Breast epithelium (tissue), 3 donors: ENCODE measurements around the gene ST8SIA5.

Source experiments
- CTCF ChIP-seq, 3 donors: fragments of 450-650 bp; IDR thresholded peaks; one replicate each; pipeline ENCODE4 v1.5.1; 2016 to 2017; ENCODE audit warnings: antibody characterized with exemption in 3 of 3, mild to moderate bottlenecking in 3 of 3, moderate library complexity in 3 of 3
- POLR2A ChIP-seq: fragments of 450-650 bp; IDR thresholded peaks from one replicate; pipeline ENCODE4 v1.6.1; 2016; ENCODE audit warnings: antibody characterized with exemption, mild to moderate bottlenecking, moderate library complexity

- TF ChIP-seq CTCF (IDR thresholded peaks at IDR 0.05), result no peak
- TF ChIP-seq POLR2A, result no peak
Observed at GRCh38 chr18:46736736-46737135, 20.1 kb downstream of the ST8SIA5 start.
